Measurements from ENCODE around the gene RAD51B. TPM values are rescaled to one million over a fixed set of nuclear protein-coding genes. Genes with fewer than 3 reads are reported as not detected.

RAD51B gene
- total RNA-seq, 4 donors from 2014 or later: 6.2 to 39.9 (median 12.9) TPM

DNA sequence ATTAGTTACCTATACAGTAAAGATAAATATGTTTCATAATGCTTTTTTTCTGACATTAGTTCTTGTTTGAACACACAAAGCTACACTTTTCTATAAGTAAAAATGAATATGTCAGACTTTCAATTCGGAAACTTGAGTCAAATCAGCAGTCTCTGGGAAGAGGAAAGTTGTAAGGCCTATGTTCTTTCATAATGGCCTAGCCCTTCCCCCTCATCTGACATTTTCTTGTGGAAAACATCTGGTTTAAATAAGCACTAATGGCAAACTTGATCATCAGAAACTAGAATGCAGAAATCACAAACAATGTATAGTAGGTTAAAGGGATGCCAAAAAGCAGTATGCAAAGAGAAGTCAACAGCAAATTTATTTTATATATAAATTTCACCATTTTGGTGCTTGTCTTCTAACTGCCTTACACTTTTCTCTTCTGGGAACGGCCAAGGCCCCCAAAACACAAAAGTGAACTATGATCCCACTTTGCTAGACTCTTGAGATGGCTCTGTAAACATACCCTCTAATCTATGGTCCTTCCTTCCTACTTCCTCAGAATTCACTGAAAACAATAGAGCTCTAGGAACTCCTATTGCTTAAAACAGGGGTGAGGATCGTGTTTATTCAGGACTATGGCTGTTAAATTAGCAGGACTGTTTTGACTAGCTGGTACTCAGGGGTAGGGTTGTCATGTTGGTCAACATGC lies 444.1 kb downstream of the RAD51B start:
- no peaks in the 10 kb centered on the region for H3K9me3 ChIP-seq
- H3K4me1 ChIP-seq: peaks cover 0 to 5% (median 4%) of the 10 kb centered on the region in 3 donors
- WGBS, 2 donors: 73 to 79% methylated on average over 3 of the region's 3 CpGs
- H3K4me3 ChIP-seq: no peak overlapping the region
- intact Hi-C loops (cut with DNase I): no loop called here
- no peak for DNase-seq
- TF ChIP-seq, protein P1, sequence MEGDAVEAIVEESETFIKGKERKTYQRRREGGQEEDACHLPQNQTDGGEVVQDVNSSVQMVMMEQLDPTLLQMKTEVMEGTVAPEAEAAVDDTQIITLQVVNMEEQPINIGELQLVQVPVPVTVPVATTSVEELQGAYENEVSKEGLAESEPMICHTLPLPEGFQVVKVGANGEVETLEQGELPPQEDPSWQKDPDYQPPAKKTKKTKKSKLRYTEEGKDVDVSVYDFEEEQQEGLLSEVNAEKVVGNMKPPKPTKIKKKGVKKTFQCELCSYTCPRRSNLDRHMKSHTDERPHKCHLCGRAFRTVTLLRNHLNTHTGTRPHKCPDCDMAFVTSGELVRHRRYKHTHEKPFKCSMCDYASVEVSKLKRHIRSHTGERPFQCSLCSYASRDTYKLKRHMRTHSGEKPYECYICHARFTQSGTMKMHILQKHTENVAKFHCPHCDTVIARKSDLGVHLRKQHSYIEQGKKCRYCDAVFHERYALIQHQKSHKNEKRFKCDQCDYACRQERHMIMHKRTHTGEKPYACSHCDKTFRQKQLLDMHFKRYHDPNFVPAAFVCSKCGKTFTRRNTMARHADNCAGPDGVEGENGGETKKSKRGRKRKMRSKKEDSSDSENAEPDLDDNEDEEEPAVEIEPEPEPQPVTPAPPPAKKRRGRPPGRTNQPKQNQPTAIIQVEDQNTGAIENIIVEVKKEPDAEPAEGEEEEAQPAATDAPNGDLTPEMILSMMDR (IDR thresholded peaks at IDR 0.05): no peak
- no peak for TF ChIP-seq POLR2A (IDR thresholded peaks at IDR 0.05)
- H3K27ac ChIP-seq: no peak overlapping the region
- no peaks in the 10 kb centered on the region for H3K27me3 ChIP-seq
- H3K36me3 ChIP-seq: no peaks in the 10 kb centered on the region

DNA sequence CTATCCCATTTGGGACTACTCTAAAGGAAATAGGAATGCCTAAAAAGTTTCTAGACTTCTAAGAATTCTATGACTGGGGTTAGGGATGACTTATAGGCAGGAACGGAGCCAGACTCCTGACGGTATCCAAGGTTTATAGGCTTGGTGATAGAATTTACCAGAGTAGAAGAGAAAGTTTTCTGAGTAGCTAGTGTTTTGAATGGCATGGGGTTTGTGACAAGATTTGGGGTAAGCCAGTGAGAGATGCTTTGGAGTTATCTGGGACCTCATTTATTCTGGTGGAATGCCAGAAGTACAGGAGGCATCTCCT lies 444.6 kb downstream of the RAD51B start:
- Histone ChIP-seq H3K4me1 (peaks cover 0 to 10% (median 4%) of the 10 kb centered on the region in 3 donors), H3K27me3 (no peaks in the 10 kb centered on the region), H3K4me3 (no peak overlapping the region), H3K9me3 (no peaks in the 10 kb centered on the region), H3K27ac (no peak overlapping the region), H3K36me3 (no peaks in the 10 kb centered on the region)
- intact Hi-C loops (cut with DNase I): no loop called here
- TF ChIP-seq POLR2A (IDR thresholded peaks at IDR 0.05): no peak
- TF ChIP-seq, protein P1 (IDR thresholded peaks at IDR 0.05): no peak
- WGBS, 2 donors: 83 to 91% methylated on average over 2 of the region's 2 CpGs
- DNase-seq: no peak

DNA sequence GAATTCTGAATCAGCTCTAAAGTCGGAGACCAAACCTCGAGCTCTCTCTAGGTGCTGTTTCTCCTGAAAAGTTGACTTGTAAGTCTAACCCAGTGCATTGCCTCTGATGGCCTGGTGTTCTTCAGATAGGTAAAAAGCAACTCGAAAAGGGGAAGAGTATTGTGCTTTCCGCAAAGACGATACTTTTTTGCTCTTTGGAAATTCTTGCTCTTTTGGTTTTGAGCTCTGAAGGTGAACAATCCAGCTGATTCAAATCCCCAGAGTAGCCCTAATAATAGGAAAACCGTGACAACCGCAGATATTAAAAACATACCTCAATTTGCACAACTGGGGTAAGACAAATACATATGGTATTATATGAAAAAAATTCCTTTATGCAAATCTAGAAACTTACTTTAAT lies 447.4 kb downstream of the RAD51B start:
- intact Hi-C loops (cut with DNase I): no loop called here
- no peaks in the 10 kb centered on the region for H3K27me3 ChIP-seq
- H3K4me1 ChIP-seq: peaks cover 0 to 19% (median 2%) of the 10 kb centered on the region in 3 donors
- no peaks in the 10 kb centered on the region for H3K36me3 ChIP-seq
- no peak for TF ChIP-seq POLR2A (IDR thresholded peaks at IDR 0.05)
- TF ChIP-seq, protein P1 (IDR thresholded peaks at IDR 0.05): no peak
- no peak for DNase-seq
- H3K27ac ChIP-seq: peak overlapping the region in 2 of 4 donors; percentile 18 to 60
- no peaks in the 10 kb centered on the region for H3K9me3 ChIP-seq
- WGBS, 2 donors: 81 to 87% methylated on average over 7 of the region's 7 CpGs
- H3K4me3 ChIP-seq: no peak overlapping the region

DNA sequence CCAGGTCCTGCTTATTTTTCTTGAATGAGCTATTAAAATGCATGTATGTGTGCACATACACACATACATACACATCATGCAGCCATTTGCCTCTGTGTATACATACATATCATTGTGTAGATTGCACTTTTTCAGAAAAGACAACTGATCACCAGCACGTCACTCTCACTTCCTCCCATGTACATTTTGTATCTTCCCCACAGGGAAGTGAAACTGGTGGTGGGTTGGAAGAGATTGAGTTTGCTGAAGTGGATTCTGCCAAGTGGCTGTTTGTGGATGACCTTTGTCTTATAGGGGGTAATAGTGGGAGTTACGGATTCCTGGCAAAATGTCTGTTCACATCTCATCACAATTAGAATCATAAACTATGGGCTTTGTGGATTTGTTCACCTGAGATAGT lies 448.6 kb downstream of the RAD51B start:
- Histone ChIP-seq H3K27ac (peak overlapping the region in 2 of 4 donors; percentile 56 to 60), H3K4me1 (peaks cover 0 to 29% (median 4%) of the 10 kb centered on the region in 3 donors), H3K27me3 (no peaks in the 10 kb centered on the region), H3K36me3 (no peaks in the 10 kb centered on the region), H3K9me3 (no peaks in the 10 kb centered on the region), H3K4me3 (no peak overlapping the region)
- DNase-seq: no peak
- WGBS, 2 donors: 76 to 86% methylated on average over 2 of the region's 2 CpGs
- intact Hi-C loops (cut with DNase I): no loop called here
- TF ChIP-seq POLR2A (IDR thresholded peaks at IDR 0.05): no peak
- TF ChIP-seq, protein P1 (IDR thresholded peaks at IDR 0.05): no peak

DNA sequence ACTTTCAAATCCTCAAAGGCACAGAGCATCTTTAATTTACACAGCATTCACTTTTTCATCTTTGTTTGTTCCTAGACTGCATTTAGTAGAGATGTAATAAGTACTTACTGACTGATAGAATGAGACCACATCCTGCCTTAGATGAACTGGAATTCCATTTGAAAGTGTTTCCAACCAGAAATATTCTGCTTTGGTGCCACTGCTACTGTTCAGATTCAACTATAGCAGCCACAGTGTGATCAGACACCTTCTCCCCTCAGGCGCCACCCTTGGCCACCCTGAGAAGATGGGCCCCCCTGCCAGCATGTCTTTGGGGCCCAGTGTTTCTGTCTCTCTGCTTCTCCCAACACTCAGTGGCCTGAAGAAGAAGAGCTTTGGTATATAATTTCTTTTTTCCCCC lies 449.1 kb downstream of the RAD51B start:
- TF ChIP-seq POLR2A (IDR thresholded peaks at IDR 0.05): no peak
- TF ChIP-seq, protein P1 (IDR thresholded peaks at IDR 0.05): no peak
- no peaks in the 10 kb centered on the region for H3K27me3 ChIP-seq
- no peak overlapping the region for H3K4me3 ChIP-seq
- H3K9me3 ChIP-seq: no peaks in the 10 kb centered on the region
- no peaks in the 10 kb centered on the region for H3K36me3 ChIP-seq
- intact Hi-C loops (cut with DNase I): no loop called here
- peak overlapping the region in 3 of 4 donors; percentile 40 to 60 (median 56) for H3K27ac ChIP-seq
- DNase-seq: no peak
- WGBS, 2 donors: 67 to 75% methylated on average over 1 of the region's 1 CpG
- H3K4me1 ChIP-seq: peaks cover 0 to 30% (median 4%) of the 10 kb centered on the region in 3 donors
